Melanocyte of skin (primary cell): ENCODE measurements around the gene ASB16. TPM values are rescaled to one million over a fixed set of nuclear protein-coding genes. Genes with fewer than 3 reads are reported as not detected.

ENCODE experiments used
- small RNA-seq, 2 donors: library from RNA; depleted of rRNA; stranded (forward); fragments of <200 nt; gene quantifications; one replicate each; pipeline ENCODE3, GENCODE V24; 2012
- total RNA-seq, 2 donors: library from RNA; depleted of rRNA; stranded (reverse); fragments of >200 nt; gene quantifications; 2 replicates each; pipeline ENCODE4 v1.2.3, GENCODE V29; 2012

Gene ASB16
- not detected for total RNA-seq

GRCh38 chr17:44170499-44171201 lies at the start of gene ASB16:
Gene ASB16, plus strand, starts transcription at chr17:44170704. Its CDS starts 86 bp downstream, at chr17:44170790.

DNA sequence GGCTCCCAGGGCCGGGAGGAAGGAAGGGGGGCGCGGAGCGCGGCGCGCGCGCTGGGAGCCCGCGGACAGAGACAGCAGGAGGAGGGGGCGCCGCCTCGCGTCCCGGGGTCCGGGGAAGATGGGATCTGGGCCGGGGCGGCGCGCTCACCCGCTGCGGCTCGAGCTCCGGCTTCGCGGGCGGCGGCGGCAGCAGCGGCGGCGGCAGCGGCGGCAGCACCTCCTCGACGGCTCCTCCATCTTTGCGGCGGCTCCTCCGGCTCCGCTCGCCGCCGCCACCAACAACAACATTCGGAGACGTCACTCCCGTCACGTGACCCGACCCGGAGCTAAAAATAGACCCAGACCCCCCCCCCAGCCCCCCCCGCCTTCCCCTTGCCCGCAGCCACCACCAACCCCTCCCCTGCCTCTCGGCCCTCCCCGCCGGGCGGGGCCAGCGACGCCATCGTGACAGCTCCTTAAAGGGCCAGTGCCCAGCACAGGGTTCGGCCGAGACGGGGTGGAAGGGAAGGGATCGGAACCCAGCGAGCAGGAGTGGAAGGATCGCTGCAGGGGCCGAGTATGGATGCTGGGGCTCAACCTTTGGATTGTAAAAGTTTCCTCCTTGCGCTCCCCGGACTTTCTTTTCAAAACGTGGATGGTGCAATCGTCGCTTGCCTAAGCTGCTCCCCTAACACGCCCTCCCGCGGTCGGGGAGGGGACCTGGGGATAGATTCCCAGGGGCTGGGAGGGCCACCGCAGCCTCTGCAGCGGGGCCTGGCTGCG lies 47.0 kb upstream of the ASB16 start, which contains the start of gene HDAC5:
Gene HDAC5 (minus strand): TSS at position 286 of the 762 bp plus-strand sequence. CDS start 6,126 bp downstream, outside the sequence.

GRCh38 chr17:44186307-44187130 lies 16.0 kb downstream of the ASB16 start, which contains the start of gene TMUB2:
Gene TMUB2, plus strand, starts transcription at chr17:44186972. Its CDS starts 737 bp downstream, at chr17:44187709.

DNA sequence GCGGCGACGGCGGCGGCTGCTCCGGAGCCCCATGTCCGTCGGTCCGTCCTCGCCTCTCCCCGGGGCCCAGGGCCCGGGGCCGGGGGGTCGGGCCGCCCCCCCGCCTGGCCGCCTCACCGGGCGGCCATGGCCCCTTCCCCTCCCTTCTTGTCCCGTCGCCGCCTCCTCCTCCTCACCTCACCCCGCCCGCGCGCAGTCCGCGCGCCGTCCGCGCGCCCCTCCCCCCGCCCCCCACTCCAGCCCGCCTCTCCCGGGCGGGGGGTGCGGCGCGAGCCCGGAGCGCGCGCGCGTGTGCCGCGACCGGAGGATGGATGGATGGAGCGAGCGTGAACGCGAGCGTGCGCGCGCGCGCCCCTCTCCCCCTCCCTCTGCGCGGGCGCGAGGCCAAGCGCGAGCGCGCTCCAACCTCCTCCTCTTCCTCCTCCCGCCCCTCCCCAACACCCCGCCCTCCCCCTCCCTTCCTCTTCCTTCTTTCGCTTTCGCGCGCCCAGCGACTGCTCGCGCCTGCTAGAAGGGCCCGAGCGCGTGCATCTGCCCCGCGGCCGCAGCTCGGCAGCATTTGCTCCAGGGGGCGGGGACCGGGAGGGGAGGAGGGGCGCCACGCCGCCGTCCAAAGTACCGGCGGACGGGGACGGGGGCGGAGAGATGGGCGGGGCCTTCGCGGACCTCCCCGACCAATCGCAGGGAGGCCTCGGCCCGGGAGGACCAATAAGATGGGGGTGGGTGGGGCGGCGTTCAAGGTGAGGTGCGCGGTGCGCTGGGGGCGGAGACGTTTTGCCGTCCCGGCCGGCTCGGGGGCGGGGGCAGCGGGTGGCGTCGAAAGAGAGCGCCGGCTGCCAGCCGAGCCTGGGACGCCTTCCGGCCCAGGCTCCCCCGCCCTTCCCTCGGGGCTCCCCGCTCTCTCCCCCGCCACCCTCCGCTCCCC lies 29.3 kb downstream of the ASB16 start, which contains the start of gene ATXN7L3:
Gene ATXN7L3 (minus strand): TSS at position 332 of the 925 bp plus-strand sequence. CDS start 1,814 bp downstream, outside the sequence.

GRCh38 chr17:44219616-44220212 lies 49.2 kb downstream of the ASB16 start, which contains the start of gene UBTF:
Gene UBTF, minus strand, starts transcription at chr17:44219675. Its CDS starts 1,446 bp downstream, at chr17:44218229.

Small RNAs within 50 kb of the gene (small RNA-seq; reads per million reads assigned to genes)
- gene MIR6782 = 0 reads per million in 2 donors
- 0 reads per million in 2 donors for gene RNU6-131P

Other genes with a start within 250 kb of the ASB16 start
- not detected for gene PPY, start 228.2 kb upstream of the ASB16 start, total RNA-seq
- not detected for gene PYY, start 216.8 kb upstream of the ASB16 start, total RNA-seq
- 1 to 10 TPM in 1 of 2 donors, under 1 TPM in 1; 0.34 to 1.3 TPM for gene NAGS, start 166.1 kb upstream of the ASB16 start, total RNA-seq
- 10 to 100 TPM; 43.7 to 54.9 TPM for gene TMEM101, start 155.7 kb upstream of the ASB16 start, total RNA-seq
- gene LSM12, start 104.0 kb upstream of the ASB16 start, total RNA-seq = 10 to 100 TPM; 37.5 to 65.6 TPM
- 10 to 100 TPM; 45.3 to 47.8 TPM for gene G6PC3, start 100.0 kb upstream of the ASB16 start, total RNA-seq
- gene HDAC5, start 47.1 kb upstream of the ASB16 start, total RNA-seq = 1 to 10 TPM; 7.2 to 10.0 TPM
- 1 to 10 TPM; 4.8 to 7.0 TPM for gene HROB, start 28.8 kb upstream of the ASB16 start, total RNA-seq
- 10 to 100 TPM; 20.6 to 23.0 TPM for gene TMUB2, start 16.3 kb downstream of the ASB16 start, total RNA-seq
- gene ATXN7L3, start 29.2 kb downstream of the ASB16 start, total RNA-seq = 10 to 100 TPM; 26.8 to 30.0 TPM
- 10 to 100 TPM; 27.5 to 34.0 TPM for gene UBTF, start 49.0 kb downstream of the ASB16 start, total RNA-seq
- not detected for gene SLC4A1, start 97.4 kb downstream of the ASB16 start, total RNA-seq
- gene RUNDC3A, start 137.9 kb downstream of the ASB16 start, total RNA-seq = under 1 TPM; 0.33 to 0.34 TPM
- 10 to 100 TPM; 82.9 to 94.2 TPM for gene SLC25A39, start 154.1 kb downstream of the ASB16 start, total RNA-seq
- gene GRN, start 174.6 kb downstream of the ASB16 start, total RNA-seq = 100 to 1,000 TPM; 350 to 378 TPM
- gene FAM171A2, start 193.1 kb downstream of the ASB16 start, total RNA-seq = 1 to 10 TPM; 2.1 to 2.7 TPM
- gene ITGA2B, start 218.9 kb downstream of the ASB16 start, total RNA-seq = under 1 TPM; 0.33 to 0.34 TPM